ENCODE results near the gene BAIAP2L2. TPM values are rescaled to one million over a fixed set of nuclear protein-coding genes. Genes with fewer than 3 reads are reported as not detected.
"Not testable (repeated sequence)": the region's sequence is repeated elsewhere in the genome, so short reads cannot be mapped to it uniquely, and the experiment has no call there.

BAIAP2L2 gene
- total RNA-seq = 0.10 and 0.45 TPM in 2 replicates
- 0.28 TPM for polyA plus RNA-seq (2012)

DNA sequence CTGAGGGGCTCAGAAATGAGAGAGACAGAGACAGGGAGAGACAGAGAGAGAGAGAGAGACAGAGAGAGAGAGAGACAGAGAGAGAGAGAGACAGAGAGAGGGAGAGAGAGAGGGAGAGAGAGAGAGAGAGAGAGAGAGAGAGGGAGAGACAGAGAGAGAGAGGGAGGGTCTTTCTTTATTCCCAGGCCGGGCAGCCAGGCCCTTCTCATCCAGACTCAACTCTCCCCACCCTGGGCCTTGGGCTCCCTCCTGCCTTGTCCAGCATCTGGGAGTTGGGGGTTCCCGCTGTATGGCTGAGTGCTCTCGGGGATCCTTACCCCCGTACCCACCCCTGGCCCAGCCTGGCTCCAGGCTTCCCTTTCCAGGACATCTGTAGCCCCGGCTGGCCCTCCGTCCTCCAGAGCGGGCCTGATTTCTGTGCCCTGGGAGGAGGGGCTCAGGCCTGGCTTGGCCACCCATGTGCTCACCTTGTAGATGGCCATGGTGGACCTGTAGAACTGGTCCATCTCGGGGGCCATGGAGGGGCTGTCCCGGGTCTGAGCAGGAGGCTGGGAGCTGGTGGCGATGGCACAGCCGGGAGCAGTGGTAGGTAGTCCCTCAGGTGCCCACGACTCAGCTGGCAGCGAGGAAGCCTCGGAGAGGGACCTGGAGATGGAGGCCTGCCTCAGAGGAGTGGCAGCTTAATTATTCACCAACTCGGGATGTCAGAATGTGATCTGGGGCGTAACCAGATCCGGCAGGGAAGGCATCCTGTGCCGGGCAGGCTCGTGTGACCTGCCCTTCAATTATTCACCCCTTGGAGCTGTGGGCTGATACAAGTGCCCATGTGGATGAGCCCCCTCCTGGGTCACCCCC, at the start of gene BAIAP2L2:
BAIAP2L2 (minus strand) TSS at position 677 of the 855 bp plus-strand sequence; CDS start at position 518, 159 bp downstream.
- DNase-seq (ENCODE audit: low read depth) = no peak

GRCh38 chr22:38155703-38156102, 45.2 kb upstream of the BAIAP2L2 start:
- DNase-seq (ENCODE audit: low read depth) = no peak

DNA sequence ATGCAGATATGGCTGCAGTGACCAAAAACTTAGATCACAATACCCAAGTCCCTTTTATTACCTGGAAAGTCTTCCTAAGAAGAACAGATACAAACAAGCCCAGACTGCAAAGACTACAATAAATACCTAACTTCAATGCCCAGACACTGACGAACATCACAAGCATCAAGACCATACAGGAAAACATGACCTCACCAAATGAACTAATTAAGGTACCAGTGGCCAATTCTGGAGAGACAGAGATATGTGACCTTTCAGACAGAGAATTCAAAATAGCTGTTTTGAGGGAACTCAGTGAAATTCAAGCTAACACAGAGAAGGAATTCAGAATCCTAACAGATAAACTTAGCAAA, 44.1 kb upstream of the BAIAP2L2 start:
- DNase-seq (ENCODE audit: low read depth) = not testable (repeated sequence)

- peak; percentile 50 for DNase-seq (ENCODE audit: low read depth)
Observed at GRCh38 chr22:38153821-38154562, 43.5 kb upstream of the BAIAP2L2 start.

- no peak for DNase-seq (ENCODE audit: low read depth)
Observed at GRCh38 chr22:38151126-38151500, 40.6 kb upstream of the BAIAP2L2 start.

DNA sequence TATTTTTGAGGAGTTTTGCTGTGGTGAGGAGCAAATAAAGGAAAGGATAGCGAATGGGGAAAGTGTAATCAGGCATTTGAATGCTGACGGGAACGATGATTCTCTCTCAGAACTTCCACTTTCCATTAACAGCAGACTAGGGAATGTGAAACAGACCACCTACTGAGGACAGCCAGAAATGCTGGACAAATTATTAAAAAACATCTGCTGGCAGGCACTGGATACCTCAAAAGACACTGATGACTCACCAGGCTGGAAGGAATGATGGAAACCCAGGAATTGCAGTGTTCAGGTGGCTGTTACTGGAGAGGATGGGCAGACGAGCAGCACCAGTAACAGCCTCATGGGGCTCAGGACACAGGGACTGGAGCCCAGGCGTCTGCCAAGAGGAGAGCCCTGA, 37.8 kb upstream of the BAIAP2L2 start:
- DNase-seq (ENCODE audit: low read depth) = no peak

GRCh38 chr22:38146166-38146565, 35.7 kb upstream of the BAIAP2L2 start:
- not testable (repeated sequence) for DNase-seq (ENCODE audit: low read depth)

- DNase-seq (ENCODE audit: low read depth) = peak; percentile 24
Observed at GRCh38 chr22:38144025-38144405, 33.5 kb upstream of the BAIAP2L2 start.

- no peak for DNase-seq (ENCODE audit: low read depth)
Observed at GRCh38 chr22:38142606-38143005, 32.1 kb upstream of the BAIAP2L2 start.

DNA sequence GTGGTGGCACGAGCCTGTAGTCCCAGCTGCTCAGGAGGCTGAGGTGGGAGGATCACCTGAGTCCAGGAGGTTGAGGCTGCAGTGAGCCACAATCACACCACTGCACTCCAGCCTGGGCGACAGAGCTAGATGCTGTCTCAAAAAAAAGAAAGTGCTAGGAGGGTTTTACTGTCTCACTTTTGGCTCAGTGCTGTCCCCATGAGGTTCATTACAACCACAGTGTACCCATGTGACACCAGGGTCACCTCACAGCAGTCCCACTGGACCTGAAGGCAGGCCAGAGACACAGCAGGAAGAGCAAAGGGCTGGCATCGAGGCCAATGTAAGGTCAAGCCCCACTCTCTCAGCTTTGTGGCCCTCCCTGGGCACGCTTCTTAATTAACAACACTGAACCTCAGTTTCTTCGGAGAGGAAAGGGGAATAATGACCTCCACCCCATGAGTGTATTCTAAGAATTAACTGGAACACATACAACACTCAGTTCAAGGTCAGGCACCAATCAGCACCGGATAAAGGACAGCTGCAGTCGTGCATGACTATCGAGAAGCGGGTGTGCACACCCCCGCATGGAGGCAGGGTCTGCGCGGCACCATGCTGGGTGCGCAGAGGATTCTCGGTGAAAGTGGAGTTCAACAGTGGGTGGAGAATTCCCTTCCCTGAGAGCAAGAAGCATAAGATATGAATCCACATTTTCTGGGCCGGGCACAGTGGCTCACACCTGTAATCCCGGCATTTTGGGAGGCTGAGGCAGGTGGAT, 30.9 kb upstream of the BAIAP2L2 start:
- no peak for DNase-seq (ENCODE audit: low read depth)

GRCh38 chr22:38139901-38140300, 29.4 kb upstream of the BAIAP2L2 start:
- DNase-seq (ENCODE audit: low read depth) = no peak

DNA sequence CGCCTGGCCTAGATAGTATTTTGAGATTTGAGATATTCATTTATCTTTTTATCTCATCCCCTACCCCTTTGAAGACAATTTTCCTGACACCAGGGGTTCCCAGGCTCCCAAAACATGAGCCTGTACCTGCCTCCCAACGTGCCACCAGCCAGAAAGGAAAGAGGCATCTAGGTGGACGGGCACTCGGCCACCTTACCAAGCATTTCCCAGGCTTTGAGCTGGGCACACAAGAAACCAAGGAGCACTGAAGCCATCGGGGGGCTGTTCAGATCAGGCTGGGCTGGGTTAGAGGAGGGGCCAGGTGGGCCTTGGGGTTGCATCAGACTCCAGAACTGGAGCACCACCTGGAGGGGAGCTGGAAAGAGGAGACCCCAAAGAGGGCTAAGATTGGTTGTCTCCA, 28.5 kb upstream of the BAIAP2L2 start:
- DNase-seq (ENCODE audit: low read depth) = no peak

DNA sequence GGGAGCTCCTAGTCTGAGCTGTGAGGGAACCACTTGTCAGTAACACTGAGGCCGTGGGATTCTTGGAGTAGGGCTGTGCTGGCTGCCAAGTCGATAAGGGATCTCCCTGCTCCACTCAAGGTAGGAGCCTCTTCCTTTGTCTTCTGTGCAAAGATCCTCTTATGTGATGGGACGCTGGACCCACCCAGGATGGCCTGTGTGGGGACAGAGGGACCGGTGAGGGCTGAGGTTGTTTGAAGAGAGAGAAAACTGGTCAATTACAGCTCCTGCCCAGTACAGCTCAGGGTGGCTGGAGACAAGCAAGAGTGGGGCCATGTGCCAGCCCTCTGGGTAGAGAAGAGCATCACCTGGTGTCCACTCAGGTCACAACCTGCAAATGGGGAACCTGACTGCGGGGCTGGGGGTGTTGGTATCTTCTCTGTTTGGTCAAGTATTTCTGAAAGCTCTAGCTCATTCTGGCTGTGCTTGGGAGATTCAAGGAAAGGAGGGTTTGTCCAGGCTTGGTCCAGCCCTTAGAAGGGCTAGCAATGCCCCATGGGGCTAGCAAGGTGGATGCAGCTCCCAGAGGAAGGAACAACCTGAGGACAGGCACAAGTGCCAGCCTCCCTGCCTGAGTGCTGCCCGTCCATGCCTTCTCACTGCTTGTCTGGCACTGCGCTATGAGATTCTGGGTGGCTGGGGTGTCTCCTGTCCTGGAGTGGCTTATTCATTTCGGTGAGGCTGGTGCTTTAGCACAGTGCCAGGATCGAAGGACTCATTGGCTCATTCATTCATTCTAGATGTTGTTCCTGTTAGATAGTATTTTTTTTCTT, 27.6 kb upstream of the BAIAP2L2 start:
- no peak for DNase-seq (ENCODE audit: low read depth)

GRCh38 chr22:38136607-38137006, 26.1 kb upstream of the BAIAP2L2 start:
- DNase-seq (ENCODE audit: low read depth) = no peak

GRCh38 chr22:38135133-38135706, 24.7 kb upstream of the BAIAP2L2 start:
- DNase-seq (ENCODE audit: low read depth) = peak; percentile 45

- DNase-seq (ENCODE audit: low read depth) = no peak
Observed at GRCh38 chr22:38133331-38133730, 22.8 kb upstream of the BAIAP2L2 start.

- DNase-seq (ENCODE audit: low read depth) = no peak
Observed at GRCh38 chr22:38132794-38133193, 22.3 kb upstream of the BAIAP2L2 start.

- DNase-seq (ENCODE audit: low read depth) = no peak
Observed at GRCh38 chr22:38132136-38132535, 21.7 kb upstream of the BAIAP2L2 start.

DNA sequence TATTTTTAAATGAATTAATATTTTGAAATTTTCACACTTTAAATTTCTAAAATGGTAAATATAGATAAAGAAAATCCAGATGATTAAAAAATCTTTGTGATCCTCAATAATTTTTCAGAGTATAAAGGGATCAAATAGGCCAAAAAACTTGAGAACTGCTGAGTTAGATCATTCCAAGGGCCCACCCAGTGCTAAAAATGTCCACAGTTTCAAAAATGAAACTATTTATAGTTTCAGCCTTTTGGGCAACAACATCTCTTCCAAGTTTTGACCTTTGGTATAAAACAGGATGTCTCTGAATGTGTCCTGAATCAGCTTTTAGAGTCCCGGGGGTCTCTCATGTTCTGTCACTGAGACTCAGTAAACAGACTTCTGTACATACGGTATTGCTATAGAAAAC, 20.9 kb upstream of the BAIAP2L2 start:
- no peak for DNase-seq (ENCODE audit: low read depth)

- no peak for DNase-seq (ENCODE audit: low read depth)
Observed at GRCh38 chr22:38129856-38130255, 19.4 kb upstream of the BAIAP2L2 start.

- no peak for DNase-seq (ENCODE audit: low read depth)
Observed at GRCh38 chr22:38129021-38129420, 18.5 kb upstream of the BAIAP2L2 start.
